Globus pallidus (tissue), 1 donor: ENCODE data around the gene WDR1.

Experiments used
- DNase-seq: peaks from one replicate; pipeline ENCODE4 v3.0.0-alpha.2; 2015; ENCODE audit warnings: low spot score

Gene WDR1

GRCh38 chr4:10069075-10069642 is 47.4 kb downstream of the WDR1 start:
- no peak for DNase-seq

GRCh38 chr4:10066670-10067651 is 49.6 kb downstream of the WDR1 start:
- no peak for DNase-seq

DNA sequence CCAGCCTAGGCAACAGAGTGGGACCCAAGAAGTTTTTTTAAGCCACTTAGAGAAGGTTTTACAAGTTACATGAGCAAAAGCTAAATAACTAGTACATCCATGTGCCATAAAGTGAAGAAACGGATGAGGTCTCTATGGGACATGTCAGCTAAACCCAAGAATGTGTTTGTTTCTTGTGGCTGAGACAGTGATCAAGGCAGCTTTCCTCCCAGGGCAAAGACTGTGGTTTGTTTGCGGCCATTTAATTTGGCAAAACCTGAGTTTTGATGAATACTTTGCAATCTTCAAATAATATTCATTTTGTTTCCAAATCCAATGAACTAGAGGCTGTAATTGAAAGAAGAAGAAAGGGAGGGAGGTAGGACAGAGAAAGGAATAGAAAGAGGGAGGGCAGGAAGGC is 50.4 kb downstream of the WDR1 start:
- DNase-seq: no peak

DNA sequence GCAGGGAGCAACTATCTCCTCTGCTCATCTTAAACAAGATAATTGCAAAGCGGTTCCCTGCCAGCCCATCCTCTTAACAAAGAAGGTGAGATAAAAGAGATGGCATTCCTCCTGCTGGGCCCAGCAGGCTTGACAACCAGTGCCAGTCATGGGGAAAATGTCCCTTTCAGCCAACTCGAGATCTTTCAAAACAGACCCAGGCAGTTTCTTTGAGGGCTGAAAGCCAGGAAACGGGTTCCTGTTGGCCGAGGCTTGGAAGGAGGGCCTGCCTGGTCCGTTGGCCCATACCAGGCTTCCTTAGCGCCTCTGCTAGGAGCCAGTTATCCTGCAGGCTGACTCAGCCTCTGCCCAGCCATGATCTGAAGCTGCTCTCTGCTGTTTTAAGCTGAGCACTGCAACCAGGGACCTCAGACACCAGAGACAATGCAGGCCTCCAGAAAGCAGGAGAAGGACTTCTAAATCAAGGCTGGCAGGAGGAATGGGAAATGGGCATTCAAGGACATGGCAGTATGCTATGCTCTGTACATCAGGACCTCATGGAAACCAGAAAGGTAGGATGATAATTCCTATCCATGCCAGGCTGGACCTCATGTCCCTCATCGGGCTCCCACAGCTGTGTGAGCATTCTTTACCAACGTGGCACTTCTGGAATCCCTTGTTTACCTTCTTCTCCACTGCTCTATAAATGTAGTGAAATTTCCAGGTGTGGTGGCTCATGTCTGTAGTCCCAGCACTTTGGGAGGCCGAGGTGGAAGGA is 52.9 kb downstream of the WDR1 start:
- peak; percentile 84 for DNase-seq

DNA sequence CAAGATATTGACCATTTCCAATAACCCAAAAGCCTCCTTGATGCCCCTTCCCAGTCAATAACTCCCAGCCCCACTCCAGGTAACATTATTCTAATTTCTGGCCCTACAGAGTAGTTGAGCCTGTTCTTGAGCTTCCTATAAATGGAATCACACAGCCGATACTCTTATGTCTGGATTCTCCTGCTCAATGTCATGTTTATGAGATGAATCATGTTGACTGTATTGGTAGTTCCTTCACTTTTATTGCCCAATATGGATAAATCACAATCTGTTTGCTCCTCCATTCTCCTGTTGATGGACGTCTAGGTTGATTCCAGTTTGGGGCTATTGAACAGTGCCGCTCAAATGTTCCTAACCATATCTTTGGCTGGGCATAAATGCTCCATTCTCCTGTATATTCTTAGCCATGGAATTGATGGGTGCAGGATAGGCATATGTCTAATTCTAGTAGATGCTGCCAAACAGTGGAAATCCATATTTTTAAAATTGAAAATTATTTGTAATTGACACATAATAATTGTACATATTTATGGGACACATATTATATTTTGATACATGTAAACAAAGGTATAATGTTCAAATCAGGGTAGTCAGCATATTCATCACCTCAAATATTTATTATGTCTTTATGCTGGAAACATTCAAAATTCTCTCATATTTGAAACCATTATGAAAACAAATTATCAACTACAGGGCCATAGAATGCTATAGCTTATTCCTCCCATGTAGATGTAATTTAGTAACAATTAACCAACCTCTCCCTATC is 54.8 kb downstream of the WDR1 start:
- no peak for DNase-seq

DNA sequence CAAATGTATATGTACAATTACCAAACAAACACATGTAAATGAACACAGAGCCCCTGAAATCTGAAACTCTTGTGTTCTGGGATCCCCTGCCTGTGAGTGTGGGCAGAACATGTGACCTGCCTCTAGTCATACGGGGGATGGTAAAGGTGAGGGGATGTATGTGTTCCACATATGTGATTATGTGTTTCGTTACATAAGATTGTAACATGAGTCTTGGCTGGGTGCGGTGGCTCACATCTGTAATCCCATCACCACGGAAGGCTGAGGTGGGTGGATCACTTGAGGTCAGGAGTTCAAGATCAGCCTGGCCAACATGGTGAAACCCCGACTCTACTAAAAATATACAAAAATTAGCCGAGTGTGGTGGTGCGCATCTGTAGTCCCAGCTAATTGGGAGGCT is 58.2 kb downstream of the WDR1 start:
- DNase-seq: no peak

DNA sequence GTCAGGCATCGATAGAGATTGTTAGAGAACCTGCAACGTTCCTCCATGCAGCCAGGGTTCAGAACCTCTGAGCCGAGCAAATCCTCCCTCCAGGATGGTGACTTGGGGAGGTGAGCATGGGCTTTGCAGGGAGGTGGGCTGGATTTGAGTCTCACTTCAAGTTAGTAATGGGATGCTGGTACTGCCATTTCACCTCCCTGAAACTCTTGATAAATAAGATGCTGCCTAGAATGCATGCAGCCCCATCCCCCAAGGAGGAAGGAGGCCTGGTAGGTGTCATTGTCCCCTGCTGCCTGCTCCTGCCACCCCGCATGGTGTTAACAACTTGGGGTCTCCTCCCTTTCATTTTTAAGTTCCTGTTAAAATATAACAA is 59.6 kb downstream of the WDR1 start:
- no peak for DNase-seq

- no peak for DNase-seq
Measured at GRCh38 chr4:10056334-10057022, 60.1 kb downstream of the WDR1 start.

- DNase-seq: no peak
Measured at GRCh38 chr4:10055871-10056270, 60.7 kb downstream of the WDR1 start.

DNA sequence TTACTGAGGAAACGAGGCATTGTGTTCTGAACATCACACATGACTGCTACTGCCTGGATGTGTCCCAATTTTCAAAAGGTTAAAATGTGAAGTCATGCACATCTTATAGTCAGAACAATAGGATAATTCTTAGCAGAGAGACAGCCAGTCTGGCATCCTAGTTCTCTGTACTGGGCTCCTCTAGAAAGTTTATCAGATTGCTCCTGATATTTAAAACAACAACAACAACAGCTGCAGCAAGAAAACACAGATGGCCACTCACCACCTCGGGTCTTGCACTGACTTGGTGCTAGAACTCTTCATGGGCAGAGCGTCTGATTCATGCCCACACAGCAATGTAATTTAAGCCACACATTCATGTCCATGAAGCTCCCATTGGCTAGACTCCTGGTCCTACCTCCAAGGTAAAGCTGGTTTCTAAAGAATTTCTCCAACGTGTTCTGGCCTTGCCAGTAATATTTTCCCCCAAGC is 62.0 kb downstream of the WDR1 start:
- no peak for DNase-seq

GRCh38 chr4:10053635-10054453 is 62.8 kb downstream of the WDR1 start:
- no peak for DNase-seq

DNA sequence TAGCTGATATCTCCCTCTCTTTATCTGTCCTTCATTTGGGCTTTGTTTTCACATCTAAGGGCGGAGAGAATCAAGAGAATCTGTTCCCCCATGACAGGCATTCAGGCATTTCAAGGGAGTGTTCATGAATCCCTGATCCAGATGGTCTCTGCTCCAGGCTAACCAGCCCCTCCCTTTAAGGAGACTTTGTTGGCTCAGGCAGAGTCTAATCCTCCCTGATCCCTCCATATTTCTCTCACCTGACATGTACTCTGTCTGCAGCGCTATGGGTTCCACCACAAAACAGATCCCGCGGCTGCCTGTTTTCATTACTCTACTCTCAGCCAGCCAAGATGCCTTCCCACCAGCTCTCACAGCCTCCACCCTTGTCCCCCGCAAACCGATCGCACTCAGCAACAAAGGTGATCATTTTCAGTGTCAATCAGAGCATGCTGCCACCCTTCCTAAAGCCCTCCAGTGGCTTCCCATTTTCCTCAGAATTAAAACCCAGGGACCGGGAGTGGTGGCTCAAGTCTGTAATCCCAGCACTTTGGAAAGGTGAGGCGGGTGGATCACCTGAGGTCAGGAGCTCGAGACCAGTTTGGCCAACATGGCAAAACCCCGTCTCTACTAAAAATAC is 65.0 kb downstream of the WDR1 start:
- no peak for DNase-seq

DNA sequence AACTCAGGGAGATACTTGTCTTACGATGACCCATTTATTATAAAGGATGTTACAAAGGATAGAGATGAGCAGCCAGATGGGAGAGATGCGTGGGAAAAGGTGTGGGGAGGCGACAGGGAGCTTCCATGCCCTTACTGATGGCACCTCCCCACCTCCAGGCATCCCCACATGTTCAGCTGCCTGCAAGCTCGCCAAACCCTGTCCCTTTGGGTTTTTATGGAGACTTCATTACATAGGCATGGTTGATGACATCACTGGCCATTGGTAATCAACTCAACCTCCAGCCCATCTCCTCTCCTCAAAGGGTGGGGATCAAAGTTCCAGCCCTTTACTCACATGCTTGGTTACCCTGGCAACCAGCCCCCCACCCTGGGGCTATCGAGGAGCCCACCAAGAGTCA is 65.9 kb downstream of the WDR1 start:
- no peak for DNase-seq

DNA sequence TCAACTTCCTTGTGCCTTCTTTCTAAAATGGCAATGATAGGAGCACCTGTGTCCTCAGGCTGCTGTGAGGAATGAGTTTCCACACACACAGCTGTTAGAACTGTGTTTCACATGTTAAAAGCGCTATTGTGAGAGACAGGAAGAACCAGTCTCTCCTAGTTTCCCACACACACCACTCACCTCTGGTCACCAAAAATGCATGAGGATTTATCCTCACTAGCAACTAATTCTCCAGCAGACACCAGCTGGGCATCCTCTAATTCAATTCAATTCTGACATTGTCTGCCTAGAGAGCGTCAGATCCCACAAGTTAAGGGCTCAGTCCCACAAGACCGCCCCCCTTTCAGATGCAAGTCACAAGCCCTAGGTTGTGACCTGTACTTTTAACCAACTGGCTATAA is 66.3 kb downstream of the WDR1 start:
- no peak for DNase-seq

DNA sequence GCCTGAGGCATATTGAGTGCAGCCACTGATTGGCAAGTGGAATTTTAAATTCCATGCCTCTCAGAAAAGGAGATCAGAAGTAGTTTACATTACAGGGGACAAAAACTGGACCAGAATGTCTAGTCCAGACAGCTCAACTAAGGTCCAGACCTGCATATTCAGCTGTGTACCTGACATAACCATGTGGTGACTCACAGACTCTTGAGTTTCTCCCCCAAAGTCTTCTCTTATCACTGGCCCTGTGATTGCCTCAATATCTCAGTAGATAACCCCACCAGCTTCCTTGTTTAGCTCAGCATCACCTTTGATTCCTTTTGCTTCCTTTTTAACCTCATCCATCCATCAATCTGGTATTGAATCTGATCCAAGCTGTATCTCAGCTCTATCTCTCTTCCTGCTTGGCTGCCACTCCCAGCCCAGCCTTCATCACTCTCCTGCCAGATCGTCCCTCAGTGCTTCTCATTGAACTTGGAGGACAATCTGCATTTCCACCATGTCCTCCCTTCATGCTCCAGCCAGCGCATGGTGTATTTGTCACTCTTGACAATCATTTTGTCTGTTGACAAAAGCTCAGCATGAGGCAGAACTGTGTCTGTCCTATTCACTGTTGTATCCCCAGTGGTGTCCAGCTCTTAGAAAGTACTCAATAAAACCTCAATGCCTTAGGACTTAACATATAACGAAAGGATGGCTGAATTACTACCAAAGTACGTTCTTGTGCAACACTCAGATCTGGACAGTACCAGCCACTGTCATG is 67.5 kb downstream of the WDR1 start:
- no peak for DNase-seq

DNA sequence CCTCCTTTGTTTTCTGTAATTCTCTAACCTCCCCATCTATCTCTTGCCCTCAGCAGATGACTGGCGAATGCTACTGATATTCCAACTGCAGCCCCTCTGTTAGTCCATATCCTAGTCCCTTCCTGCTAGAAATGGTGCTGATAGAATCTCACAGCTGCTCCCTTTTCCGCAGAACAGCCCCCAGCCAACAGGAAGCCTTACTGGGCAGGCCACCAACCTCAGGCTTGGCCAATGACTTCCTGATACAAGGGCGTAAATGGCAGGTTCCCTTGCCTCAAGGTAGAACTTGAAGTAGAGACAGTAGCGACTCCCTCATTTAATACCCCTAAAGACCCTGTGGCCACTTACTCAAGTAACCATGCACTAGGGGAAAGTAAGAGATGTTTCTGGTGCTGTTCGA is 68.6 kb downstream of the WDR1 start:
- DNase-seq: no peak

- DNase-seq: no peak
Measured at GRCh38 chr4:10046471-10046870, 70.1 kb downstream of the WDR1 start.

- DNase-seq: no peak
Measured at GRCh38 chr4:10045481-10045880, 71.1 kb downstream of the WDR1 start.

GRCh38 chr4:10041036-10041435 is 75.6 kb downstream of the WDR1 start:
- DNase-seq: no peak
